ENCODE results near the gene SLC14A1.
A peak's percentile ranks its signal among the peaks of the same experiment; 100 is the strongest.

Gene SLC14A1

GRCh38 chr18:45722899-45723298 is 1.1 kb upstream of the SLC14A1 start:
- peak; percentile 98 for DNase-seq (ENCODE audit: low spot score)

- no peak for DNase-seq (ENCODE audit: low spot score)
Measured at GRCh38 chr18:45724601-45725000, 620 bp downstream of the SLC14A1 start.

GRCh38 chr18:45725336-45725735 is 1.4 kb downstream of the SLC14A1 start:
- peak; percentile 51 for DNase-seq (ENCODE audit: low spot score)

- no peak for DNase-seq (ENCODE audit: low spot score)
Measured at GRCh38 chr18:45726603-45727002, 2.6 kb downstream of the SLC14A1 start.

GRCh38 chr18:45727068-45727467 is 3.1 kb downstream of the SLC14A1 start:
- no peak for DNase-seq (ENCODE audit: low spot score)

- peak; percentile 44 for DNase-seq (ENCODE audit: low spot score)
Measured at GRCh38 chr18:45728336-45729010, 4.5 kb downstream of the SLC14A1 start.

GRCh38 chr18:45730832-45731575 is 7.0 kb downstream of the SLC14A1 start:
- DNase-seq (ENCODE audit: low spot score) = no peak

DNA sequence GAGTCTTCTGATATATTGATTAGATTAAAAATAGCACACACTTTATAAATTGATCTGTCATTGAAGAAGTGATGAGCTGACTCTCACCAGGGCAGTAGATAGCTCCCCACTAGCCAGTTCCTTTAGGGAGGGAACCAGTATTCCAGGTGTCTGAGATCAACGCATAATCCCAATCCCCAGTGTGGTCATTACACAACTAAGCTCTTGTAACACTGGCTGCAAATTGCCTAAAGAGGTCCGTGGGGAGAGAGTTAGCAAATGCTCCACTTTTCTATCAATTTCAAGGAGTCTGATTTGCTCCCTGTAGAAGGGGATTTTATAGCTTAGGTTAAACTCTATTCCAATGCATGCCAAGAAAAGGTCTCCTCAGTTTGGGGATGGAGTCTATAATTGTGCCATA is 7.7 kb downstream of the SLC14A1 start:
- DNase-seq (ENCODE audit: low spot score) = no peak

DNA sequence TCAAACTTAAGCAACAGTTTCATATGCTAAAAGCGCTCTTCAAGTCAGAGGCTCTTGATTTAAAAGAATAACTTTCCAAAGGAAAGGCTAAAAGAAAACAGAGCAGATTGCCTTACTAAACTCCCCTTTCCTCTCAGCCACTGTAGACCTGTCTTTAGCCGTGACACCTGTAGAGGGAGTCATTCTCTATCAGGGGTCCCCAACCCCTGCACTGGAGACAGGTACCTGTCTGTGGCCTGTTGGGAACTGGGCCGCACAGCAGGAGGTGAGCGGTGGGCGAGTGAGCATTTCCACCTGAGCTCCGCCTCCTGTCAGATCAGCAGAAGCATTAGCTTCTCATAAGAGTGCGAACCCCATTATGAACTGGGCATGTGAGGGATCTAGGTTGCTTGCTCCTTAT is 9.6 kb downstream of the SLC14A1 start:
- no peak for DNase-seq (ENCODE audit: low spot score)

GRCh38 chr18:45734505-45734904 is 10.5 kb downstream of the SLC14A1 start:
- DNase-seq (ENCODE audit: low spot score) = no peak

- no peak for DNase-seq (ENCODE audit: low spot score)
Measured at GRCh38 chr18:45734944-45735343, 11.0 kb downstream of the SLC14A1 start.

GRCh38 chr18:45738660-45739059 is 14.7 kb downstream of the SLC14A1 start:
- DNase-seq (ENCODE audit: low spot score) = no peak

GRCh38 chr18:45739268-45739667 is 15.3 kb downstream of the SLC14A1 start:
- no peak for DNase-seq (ENCODE audit: low spot score)

DNA sequence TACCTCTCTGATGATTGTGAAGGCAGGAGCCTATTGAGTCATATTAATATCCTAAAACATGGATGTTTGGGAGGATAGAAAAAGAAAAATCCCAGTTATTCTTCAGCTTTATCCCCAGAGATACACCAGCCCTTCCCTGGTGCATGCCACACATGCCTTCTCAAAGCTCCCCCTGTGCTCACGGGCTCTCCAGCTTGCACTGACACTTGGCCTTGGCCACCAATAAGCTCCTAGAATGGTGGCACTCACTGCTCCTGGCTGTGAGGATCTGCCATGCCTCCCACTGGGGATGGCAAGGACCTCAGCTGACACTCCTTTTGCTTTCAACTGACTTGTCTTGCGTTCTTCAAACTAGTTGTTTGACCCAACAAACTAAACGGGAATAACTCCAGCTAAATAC is 15.9 kb downstream of the SLC14A1 start:
- no peak for DNase-seq (ENCODE audit: low spot score)

- DNase-seq (ENCODE audit: low spot score) = no peak
Measured at GRCh38 chr18:45741056-45741455, 17.1 kb downstream of the SLC14A1 start.

DNA sequence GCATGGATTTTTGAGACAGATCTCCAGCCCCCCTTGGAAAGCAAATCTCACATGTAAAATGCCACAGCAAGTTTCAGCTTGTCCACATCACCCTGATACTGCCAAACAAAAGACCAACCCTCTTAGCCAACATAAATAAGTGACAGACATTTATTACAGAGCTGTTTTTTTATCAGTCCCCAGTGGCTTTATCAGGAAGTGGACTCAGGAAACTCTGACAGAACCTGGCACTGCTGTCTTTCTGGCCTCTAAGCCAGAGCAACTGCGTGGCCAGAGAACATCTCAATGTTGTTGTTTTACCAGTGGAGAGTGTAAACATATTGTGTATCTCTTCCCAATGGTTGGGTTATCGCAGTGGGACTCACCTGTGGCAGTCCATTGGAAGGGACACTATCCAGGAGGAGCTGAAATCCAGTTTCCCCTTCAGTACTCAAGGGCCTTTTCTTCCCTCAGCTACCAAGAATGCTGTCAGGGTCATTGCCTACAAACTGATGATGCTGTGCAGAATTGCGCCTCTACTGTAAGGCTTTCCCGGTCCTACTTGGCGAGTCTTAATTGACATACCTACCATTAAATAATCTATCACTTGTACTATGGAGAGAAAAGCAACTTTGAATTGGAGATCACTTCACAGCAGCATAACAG is 22.0 kb downstream of the SLC14A1 start:
- DNase-seq (ENCODE audit: low spot score) = no peak

- DNase-seq (ENCODE audit: low spot score) = no peak
Measured at GRCh38 chr18:45748501-45748900, 24.5 kb downstream of the SLC14A1 start.

DNA sequence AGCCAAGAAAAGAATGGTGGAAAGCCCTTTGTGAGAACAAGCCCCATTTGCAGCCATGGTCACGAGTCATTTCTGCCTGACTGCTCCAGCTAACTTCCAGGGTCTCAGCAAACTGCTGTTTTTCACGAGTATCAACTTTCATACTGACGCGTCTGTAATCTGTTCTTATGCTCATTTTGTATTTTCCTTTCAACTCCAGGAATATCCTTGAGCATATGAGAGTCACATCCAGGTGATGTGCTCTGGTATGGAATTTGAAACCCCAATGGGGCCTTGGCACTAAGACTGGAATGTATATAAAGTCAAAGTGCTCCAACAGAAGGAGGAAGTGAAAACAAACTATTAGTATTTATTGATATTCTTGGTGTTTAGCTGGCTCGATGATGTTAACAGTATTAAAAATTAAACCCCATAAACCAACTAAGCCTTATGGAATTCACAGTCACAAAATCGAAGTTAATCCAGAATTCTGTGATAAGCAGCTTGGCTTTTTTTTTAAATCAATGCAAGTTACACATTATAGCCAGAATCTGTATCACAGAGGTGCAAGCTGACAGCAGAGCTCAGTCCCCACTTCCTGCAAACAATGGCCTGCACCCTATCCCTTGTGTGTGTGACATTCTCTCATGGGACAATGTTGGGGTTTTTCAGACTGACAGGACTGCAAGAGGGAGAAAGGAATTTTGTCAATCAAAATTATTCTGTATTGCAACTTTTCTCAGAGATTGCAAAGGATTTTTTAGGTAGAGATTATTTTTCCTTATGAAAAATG is 26.1 kb downstream of the SLC14A1 start:
- DNase-seq (ENCODE audit: low spot score) = no peak

- DNase-seq (ENCODE audit: low spot score) = no peak
Measured at GRCh38 chr18:45751766-45752165, 27.8 kb downstream of the SLC14A1 start.

DNA sequence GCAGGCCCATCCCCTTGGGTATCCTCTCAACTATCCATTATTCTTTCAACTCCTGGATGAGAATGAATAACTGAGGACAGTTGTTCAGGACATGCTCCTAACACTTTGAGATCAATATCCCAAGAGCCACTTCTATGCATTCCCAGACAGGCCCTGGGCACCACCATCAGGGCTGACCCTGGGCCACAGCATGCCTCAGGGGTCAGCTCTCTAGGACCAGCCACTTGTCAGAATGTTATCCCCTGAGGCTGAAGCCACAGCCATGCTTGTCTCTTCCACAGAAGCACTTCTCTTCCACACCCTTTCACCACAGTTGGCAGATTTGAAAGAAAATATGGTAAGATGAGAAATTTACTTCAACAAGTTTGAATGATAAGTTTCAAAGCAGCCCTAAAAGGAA is 28.7 kb downstream of the SLC14A1 start:
- no peak for DNase-seq (ENCODE audit: low spot score)

- no peak for DNase-seq (ENCODE audit: low spot score)
Measured at GRCh38 chr18:45753286-45753685, 29.3 kb downstream of the SLC14A1 start.

- no peak for DNase-seq (ENCODE audit: low spot score)
Measured at GRCh38 chr18:45755934-45756333, 32.0 kb downstream of the SLC14A1 start.

- no peak for DNase-seq (ENCODE audit: low spot score)
Measured at GRCh38 chr18:45757005-45757404, 33.0 kb downstream of the SLC14A1 start.

All from hematopoietic multipotent progenitor cell treated with erythropoietin and hydrocortisone succinate and interleukin-3 and kit ligand, for 15 days (in vitro differentiated cells).